Measurements from ENCODE around the gene XRCC1.

- TF ChIP-seq EZH2phosphoT487 (IDR thresholded peaks at IDR 0.05; ENCODE audit: low read depth): no peak
- TF ChIP-seq CTCF (IDR thresholded peaks at IDR 0.05; ENCODE audit: low read depth, low read length): no peak
Measured at GRCh38 chr19:43499042-43499441, 76.3 kb downstream of the XRCC1 start.
